Fibroblast of lung (primary cell): ENCODE results near the gene OR2G3. TPM values are rescaled to one million over a fixed set of nuclear protein-coding genes. Genes with fewer than 3 reads are reported as not detected.

Experiments used
- DNase-seq, 2 donors: peaks; one replicate each; pipeline versions ENCODE4 v3.0.0 to v3.0.0-alpha.2; 2010; ENCODE audit warnings: low read depth in 2 of 2
- H2AFZ ChIP-seq: 2 replicates; pipeline ENCODE4 v1.5.1; 2012; ENCODE audit warnings: low read length, control low read depth, inconsistent platforms
- H3K27ac ChIP-seq: 2 replicates; pipeline ENCODE4 v1.5.1; 2011; ENCODE audit warnings: low read length, control low read depth; ENCODE audit not compliant: insufficient read depth
- H3K27me3 ChIP-seq: 2 replicates; pipeline ENCODE4 v1.5.1; 2011; ENCODE audit warnings: mild to moderate bottlenecking, low read length; ENCODE audit not compliant: control insufficient read depth, insufficient read depth
- H3K36me3 ChIP-seq: 2 replicates; pipeline ENCODE4 v1.5.1; 2011; ENCODE audit warnings: low read length; ENCODE audit not compliant: control insufficient read depth, insufficient read depth
- H3K4me1 ChIP-seq: 2 replicates; pipeline ENCODE4 v1.5.1; 2011; ENCODE audit warnings: low read length; ENCODE audit not compliant: control insufficient read depth, insufficient read depth; ENCODE audit errors: extremely low read depth
- H3K4me2 ChIP-seq: 2 replicates; pipeline ENCODE4 v1.5.1; 2011; ENCODE audit warnings: low read length, control low read depth; ENCODE audit not compliant: insufficient read depth; ENCODE audit errors: extremely low read depth
- H3K4me3 ChIP-seq, 4 experiments: fragments of 200-600 bp in 1 of 4; sonication (generic) in 1 of 4; replicated peaks in 1 of 4; 2 replicates each; pipeline ENCODE4 v1.5.1; 2011 to 2016; ENCODE audit warnings: low read length in 4 of 4, low read depth in 3 of 4, mild to moderate bottlenecking in 3 of 4, control low read depth in 2 of 4, inconsistent platforms in 1 of 4, mixed read lengths in 1 of 4; ENCODE audit not compliant: insufficient read depth in 1 of 4; ENCODE audit errors: control extremely low read depth in 1 of 4
- H3K79me2 ChIP-seq: 2 replicates; pipeline ENCODE4 v1.5.1; 2012; ENCODE audit warnings: mild to moderate bottlenecking, low read length, inconsistent platforms; ENCODE audit not compliant: control insufficient read depth, insufficient read depth
- H3K9ac ChIP-seq: 2 replicates; pipeline ENCODE4 v1.5.1; 2011; ENCODE audit warnings: mild to moderate bottlenecking, low read length, control low read depth; ENCODE audit not compliant: insufficient read depth
- H3K9me3 ChIP-seq: 2 replicates; pipeline ENCODE4 v1.5.1; 2012; ENCODE audit warnings: low read depth, low read length; ENCODE audit not compliant: control insufficient read depth, insufficient read depth
- H4K20me1 ChIP-seq: 2 replicates; pipeline ENCODE4 v1.5.1; 2011; ENCODE audit warnings: low read length; ENCODE audit not compliant: control insufficient read depth, insufficient read depth; ENCODE audit errors: extremely low read depth
- EZH2 ChIP-seq: IDR thresholded peaks from 2 replicates; pipeline ENCODE4 v1.5.1; 2012; ENCODE audit warnings: low read length, control low read depth, mild to moderate bottlenecking; ENCODE audit errors: missing control alignments
- polyA plus RNA-seq, 2 donors: library from polyadenylated mRNA; depleted of rRNA in 1 of 2; stranded (reverse) in 1 of 2; unstranded in 1 of 2; fragments of >200 nt; gene quantifications; 2 replicates each; pipeline ENCODE4 v1.2.1, GENCODE V29; 2011 to 2012; ENCODE audit warnings: missing spikeins in 1 of 2
- total RNA-seq: library from RNA; depleted of rRNA; stranded (reverse); fragments of >200 nt; gene quantifications from 2 replicates; pipeline ENCODE4 v1.2.1, GENCODE V29; 2014
- TF ChIP-seq, protein P1 (sequence below), 2 donors: IDR thresholded peaks in 1 of 2; conservative IDR thresholded peaks in 1 of 2; 1 replicate in 1 of 2; 2 replicates in 1 of 2; pipeline ENCODE4 v1.5.1; 2011 to 2012; ENCODE audit warnings: low read length in 2 of 2, control low read depth in 1 of 2, inconsistent platforms in 1 of 2, low read depth in 1 of 2, mild to moderate bottlenecking in 1 of 2

OR2G3 gene
- total and polyA plus RNA-seq, 2 donors (not counting 1 experiment from before 2014, with no cell fraction given), result not detected

DNA sequence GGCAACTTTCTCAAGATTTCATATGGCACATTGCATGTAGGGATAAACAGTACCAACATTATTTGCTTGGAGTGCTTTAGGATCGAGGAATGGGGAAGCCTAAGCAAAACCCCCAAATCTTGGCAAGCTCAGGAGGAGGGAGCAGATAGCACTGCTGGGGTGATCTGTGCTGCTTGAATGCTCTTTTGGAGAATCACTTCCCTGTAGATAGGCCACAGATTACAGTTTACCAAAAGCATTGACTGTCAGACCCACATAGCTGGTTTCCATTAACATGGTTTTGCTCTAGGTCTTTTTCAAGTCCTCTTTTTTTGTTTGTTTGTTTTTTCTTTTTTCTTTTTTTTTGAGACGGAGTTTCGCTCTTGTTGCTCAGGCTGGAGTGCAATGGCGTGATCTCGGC is 37.4 kb downstream of the OR2G3 start:
- H3K9ac ChIP-seq, result no peak overlapping the region
- no peaks in the 10 kb centered on the region for H4K20me1 ChIP-seq
- H2AFZ ChIP-seq, result no peak overlapping the region
- no peak overlapping the region for H3K4me2 ChIP-seq
- no peak for TF ChIP-seq EZH2
- TF ChIP-seq, protein P1, sequence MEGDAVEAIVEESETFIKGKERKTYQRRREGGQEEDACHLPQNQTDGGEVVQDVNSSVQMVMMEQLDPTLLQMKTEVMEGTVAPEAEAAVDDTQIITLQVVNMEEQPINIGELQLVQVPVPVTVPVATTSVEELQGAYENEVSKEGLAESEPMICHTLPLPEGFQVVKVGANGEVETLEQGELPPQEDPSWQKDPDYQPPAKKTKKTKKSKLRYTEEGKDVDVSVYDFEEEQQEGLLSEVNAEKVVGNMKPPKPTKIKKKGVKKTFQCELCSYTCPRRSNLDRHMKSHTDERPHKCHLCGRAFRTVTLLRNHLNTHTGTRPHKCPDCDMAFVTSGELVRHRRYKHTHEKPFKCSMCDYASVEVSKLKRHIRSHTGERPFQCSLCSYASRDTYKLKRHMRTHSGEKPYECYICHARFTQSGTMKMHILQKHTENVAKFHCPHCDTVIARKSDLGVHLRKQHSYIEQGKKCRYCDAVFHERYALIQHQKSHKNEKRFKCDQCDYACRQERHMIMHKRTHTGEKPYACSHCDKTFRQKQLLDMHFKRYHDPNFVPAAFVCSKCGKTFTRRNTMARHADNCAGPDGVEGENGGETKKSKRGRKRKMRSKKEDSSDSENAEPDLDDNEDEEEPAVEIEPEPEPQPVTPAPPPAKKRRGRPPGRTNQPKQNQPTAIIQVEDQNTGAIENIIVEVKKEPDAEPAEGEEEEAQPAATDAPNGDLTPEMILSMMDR (conservative IDR thresholded peaks at IDR 0.05 in 1 of 2, IDR thresholded peaks at IDR 0.05 in 1 of 2; ENCODE audit: low read depth in 1 of 2, low read length in 2 of 2), result no peak
- H3K27ac ChIP-seq, result no peak overlapping the region
- no peaks in the 10 kb centered on the region for H3K79me2 ChIP-seq
- no peaks in the 10 kb centered on the region for H3K27me3 ChIP-seq
- H3K36me3 ChIP-seq, result no peaks in the 10 kb centered on the region
- no peaks in the 10 kb centered on the region for H3K9me3 ChIP-seq
- H3K4me3 ChIP-seq, result no peak overlapping the region
- no peaks in the 10 kb centered on the region for H3K4me1 ChIP-seq
- no peak for DNase-seq

DNA sequence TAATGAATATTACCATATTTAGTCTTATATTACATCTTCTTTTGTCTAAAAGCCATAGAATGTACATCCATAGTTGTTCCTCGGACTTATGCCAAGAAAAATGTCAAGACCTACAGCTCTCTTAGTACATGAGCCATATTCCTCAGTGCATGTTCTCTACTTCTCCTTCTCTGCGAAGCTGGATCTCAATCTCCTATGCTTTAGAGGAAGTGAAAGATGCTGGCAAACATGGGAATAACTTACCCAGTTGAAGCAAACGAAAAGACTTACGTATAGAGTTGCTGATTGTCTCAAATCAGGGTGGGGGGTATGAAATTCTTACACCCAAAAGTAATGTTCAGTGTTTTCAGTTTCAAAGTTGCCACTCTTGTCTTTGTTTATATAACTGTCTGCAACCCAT is 41.5 kb downstream of the OR2G3 start:
- H3K9ac ChIP-seq, result no peak overlapping the region
- H3K27ac ChIP-seq, result no peak overlapping the region
- no peaks in the 10 kb centered on the region for H3K79me2 ChIP-seq
- no peak overlapping the region for H3K4me3 ChIP-seq
- H3K4me2 ChIP-seq, result no peak overlapping the region
- TF ChIP-seq EZH2, result no peak
- TF ChIP-seq, protein P1 (conservative IDR thresholded peaks at IDR 0.05 in 1 of 2, IDR thresholded peaks at IDR 0.05 in 1 of 2; ENCODE audit: low read depth in 1 of 2, low read length in 2 of 2), result no peak
- no peaks in the 10 kb centered on the region for H3K9me3 ChIP-seq
- no peaks in the 10 kb centered on the region for H3K36me3 ChIP-seq
- no peak overlapping the region for H2AFZ ChIP-seq
- no peaks in the 10 kb centered on the region for H3K27me3 ChIP-seq
- no peak for DNase-seq
- no peaks in the 10 kb centered on the region for H4K20me1 ChIP-seq
- H3K4me1 ChIP-seq, result no peaks in the 10 kb centered on the region

DNA sequence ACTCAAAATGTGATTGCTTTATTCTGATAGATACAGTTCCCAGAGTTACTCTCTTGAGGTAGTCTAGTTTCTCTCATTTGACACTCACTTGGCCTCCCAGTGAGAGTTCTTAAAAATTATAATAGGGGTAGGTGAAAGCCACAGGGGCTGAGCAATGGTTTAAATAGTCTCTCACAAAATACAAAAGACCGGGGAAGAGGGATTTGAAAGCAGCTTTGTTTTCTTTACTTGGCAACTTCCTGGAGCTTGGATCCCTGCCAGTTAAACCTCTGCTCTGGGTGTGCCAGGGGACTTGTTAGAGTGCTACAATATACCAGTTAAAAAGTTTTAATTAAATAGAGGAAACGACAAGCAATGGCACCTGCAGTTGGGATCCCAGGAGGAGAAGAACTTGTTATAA is 42.5 kb downstream of the OR2G3 start:
- Histone ChIP-seq H3K4me1 (no peaks in the 10 kb centered on the region), H4K20me1 (no peaks in the 10 kb centered on the region), H3K36me3 (no peaks in the 10 kb centered on the region), H3K4me2 (no peak overlapping the region), H2AFZ (no peak overlapping the region), H3K9ac (no peak overlapping the region), H3K27ac (no peak overlapping the region), H3K4me3 (no peak overlapping the region), H3K79me2 (no peaks in the 10 kb centered on the region), H3K9me3 (no peaks in the 10 kb centered on the region), H3K27me3 (no peaks in the 10 kb centered on the region)
- DNase-seq, result no peak
- no peak for TF ChIP-seq EZH2
- TF ChIP-seq, protein P1 (conservative IDR thresholded peaks at IDR 0.05 in 1 of 2, IDR thresholded peaks at IDR 0.05 in 1 of 2; ENCODE audit: low read depth in 1 of 2, low read length in 2 of 2), result no peak
